Islet precursor cell (in vitro differentiated cells): Measurements from ENCODE around the gene FABP3.

ENCODE experiments used
- DNase-seq: peaks from one replicate; pipeline ENCODE4 v3.0.0-alpha.2; 2018

Gene FABP3

DNA sequence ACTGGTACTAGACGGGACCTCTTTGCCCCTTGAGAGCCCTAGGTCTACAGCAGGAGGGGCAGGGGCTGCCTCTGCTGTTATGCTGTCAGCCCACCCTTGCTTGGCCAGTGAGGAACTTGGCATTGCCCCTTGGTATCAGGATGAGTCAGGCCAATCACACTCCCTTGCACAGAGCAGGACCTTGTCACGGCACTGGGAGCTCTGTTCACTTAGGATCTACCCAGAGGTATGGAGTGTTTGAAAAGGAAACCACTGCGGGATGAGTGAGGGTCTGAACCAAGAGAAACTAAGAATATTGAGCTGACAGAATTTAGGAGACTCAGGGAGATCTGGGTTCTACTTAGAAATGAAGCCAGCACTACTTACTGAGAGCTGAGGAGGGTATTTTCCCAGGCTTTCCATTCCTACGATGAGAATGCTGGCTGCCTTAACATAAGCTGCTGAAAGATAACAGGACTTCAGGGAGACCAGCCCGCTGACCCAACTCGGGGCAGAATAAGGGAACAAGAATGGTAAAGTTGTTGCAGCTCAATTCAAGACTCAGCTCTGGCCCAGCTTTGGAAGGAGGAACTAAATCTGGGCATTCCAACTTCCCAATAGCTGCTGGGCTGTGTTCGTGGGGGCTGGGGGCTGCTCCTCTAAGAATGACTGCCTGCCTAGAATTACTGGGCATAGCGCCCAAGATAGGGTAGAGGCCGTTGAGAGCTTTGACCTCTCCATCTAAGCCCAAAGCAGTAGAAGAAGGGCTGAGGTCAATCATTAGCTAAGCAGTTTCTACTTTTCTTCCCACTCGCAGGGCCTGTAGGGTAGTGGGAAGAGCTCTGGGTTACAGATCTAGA lies 1.5 kb downstream of the FABP3 start:
- DNase-seq: peak; percentile 41

GRCh38 chr1:31370565-31370964 lies 2.3 kb downstream of the FABP3 start:
- DNase-seq: peak; percentile 35

- peak; percentile 27 for DNase-seq
These were observed 2.9 kb downstream of the FABP3 start for GRCh38 chr1:31370021-31370420.

- peak; percentile 34 for DNase-seq
These were observed 4.2 kb downstream of the FABP3 start for GRCh38 chr1:31368611-31369107.

DNA sequence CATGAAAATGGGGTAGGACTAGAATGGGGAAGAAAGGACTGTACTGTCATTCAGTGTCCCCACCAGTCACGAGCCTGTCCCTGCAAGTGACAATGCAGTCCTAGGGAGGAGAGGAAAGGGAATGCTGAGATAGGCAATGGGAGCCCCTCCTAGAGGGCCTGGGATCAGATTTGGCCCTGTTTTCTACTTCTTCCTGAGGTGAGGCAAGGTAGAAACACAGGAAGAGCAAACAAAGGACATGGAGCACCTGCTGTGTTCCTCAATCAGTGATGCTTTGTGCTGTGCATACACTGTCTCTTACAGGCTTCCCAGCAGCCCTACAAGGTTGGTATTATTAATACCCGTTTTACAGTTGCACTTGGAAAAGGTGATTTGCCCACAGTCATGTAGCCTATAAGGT lies 6.1 kb downstream of the FABP3 start:
- DNase-seq: peak; percentile 32

GRCh38 chr1:31364561-31365250 lies 8.2 kb downstream of the FABP3 start:
- peak; percentile 42 for DNase-seq

- DNase-seq: peak; percentile 15
These were observed 10.8 kb downstream of the FABP3 start for GRCh38 chr1:31362032-31362431.

GRCh38 chr1:31361607-31362006 lies 11.3 kb downstream of the FABP3 start:
- DNase-seq: no peak

DNA sequence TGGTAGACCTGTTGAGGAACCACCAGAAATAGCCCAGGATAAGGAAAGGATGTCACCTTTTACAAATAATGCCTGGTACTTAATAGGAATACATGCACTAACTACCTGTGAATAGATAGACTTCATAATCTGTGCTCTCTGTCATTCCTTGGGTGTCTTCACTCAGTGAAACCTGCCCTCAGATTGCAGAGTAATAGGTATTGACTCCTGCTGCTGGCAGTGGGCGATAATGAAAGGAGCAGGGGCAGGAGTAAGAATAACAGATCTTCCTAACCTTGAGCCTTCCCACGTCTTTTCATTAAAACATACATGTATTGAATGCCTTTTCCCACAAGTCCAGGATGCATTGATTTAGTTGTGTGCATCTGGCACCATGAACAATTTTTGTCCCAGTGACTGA lies 16.4 kb downstream of the FABP3 start:
- DNase-seq: no peak

GRCh38 chr1:31354283-31354682 lies 18.6 kb downstream of the FABP3 start:
- DNase-seq: no peak

- DNase-seq: no peak
These were observed 24.4 kb downstream of the FABP3 start for GRCh38 chr1:31348449-31348848.

- no peak for DNase-seq
These were observed 26.1 kb downstream of the FABP3 start for GRCh38 chr1:31346785-31347184.

GRCh38 chr1:31345635-31346034 lies 27.2 kb downstream of the FABP3 start:
- no peak for DNase-seq

DNA sequence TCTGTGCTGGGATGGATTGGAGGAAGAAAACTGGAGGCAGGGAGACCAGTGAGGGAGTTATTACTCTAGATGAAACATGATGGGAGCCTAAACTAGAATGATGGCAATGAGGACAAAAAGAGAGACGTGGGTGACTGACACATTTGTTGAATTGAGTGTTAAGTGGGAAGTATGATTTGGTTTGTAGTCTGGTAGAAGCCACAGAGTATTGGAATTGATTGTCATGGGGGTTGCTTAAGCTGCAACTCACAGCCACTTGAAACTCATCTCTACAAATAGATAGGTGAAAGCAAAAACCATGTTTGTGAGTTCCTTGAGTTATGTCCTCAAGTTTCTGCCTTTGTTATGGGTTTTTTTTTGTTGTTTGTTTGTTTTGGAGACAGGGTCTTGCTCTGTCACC lies 28.4 kb downstream of the FABP3 start:
- no peak for DNase-seq

GRCh38 chr1:31336687-31337467 lies 36.0 kb downstream of the FABP3 start:
- DNase-seq: no peak

GRCh38 chr1:31335007-31335406 lies 37.9 kb downstream of the FABP3 start:
- no peak for DNase-seq

DNA sequence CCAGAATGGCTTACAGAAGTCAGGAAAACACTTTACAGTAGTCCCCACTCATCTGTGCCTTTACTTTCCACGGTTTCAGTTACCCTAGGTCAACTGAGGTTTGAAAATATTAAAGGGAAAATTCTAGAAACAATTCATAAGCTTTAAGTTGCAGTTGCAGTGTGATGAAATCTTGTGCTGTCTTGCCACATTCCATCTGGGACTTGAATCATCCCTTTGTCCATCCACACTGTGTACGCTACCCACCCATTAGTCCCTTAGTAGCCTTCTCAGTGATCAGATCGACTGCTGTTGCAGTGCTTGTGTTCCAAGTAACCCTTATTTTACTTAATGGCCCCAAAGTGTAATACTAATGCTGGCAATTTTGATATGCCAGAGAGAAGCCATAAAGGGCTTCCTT lies 45.5 kb downstream of the FABP3 start:
- DNase-seq: no peak

GRCh38 chr1:31326461-31326860 lies 46.4 kb downstream of the FABP3 start:
- no peak for DNase-seq

GRCh38 chr1:31324992-31325391 lies 47.9 kb downstream of the FABP3 start:
- no peak for DNase-seq

DNA sequence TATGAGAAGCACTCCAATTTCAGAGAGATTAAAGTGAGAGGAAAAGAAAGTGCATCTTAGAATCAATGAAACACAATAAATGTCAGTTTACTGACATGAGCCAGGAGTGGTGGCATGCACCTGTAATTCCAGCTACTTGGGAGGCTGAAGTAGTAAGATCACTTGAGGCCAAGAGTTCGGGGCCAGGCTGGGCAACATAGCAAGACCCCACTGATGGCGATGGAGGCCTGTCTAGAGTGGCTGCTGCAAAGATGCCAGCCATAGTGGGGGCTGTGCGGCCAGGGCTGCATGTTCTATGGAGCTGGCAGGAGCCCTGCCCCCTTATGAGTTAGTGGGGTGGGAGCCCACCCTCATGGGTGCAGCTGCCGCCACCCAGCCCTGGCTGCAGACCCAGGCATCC lies 48.8 kb downstream of the FABP3 start:
- no peak for DNase-seq

DNA sequence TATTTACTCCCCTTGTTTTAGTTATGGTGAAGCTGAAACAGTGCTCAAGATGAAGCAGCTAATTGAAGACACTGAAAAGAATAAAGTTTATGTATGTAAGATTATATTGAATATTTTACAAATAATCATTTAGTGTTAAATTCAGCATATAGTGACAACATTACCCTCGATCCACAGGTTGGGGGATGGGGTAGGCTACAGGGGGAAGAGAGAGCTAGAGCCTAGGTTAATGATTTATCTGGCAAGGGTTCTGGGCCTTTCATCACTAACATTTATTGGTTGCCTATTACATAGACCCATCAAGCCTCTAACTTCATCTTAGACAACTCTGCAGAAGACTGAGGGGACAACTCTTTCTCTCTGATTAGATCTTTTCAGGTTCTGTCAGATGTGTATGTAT lies 54.7 kb downstream of the FABP3 start:
- DNase-seq: no peak

- no peak for DNase-seq
These were observed 57.0 kb downstream of the FABP3 start for GRCh38 chr1:31315902-31316301.
